K562 (cell line): ENCODE measurements around the gene PPP1R14B. TPM values are rescaled to one million over a fixed set of nuclear protein-coding genes. Genes with fewer than 3 reads are reported as not detected.

ENCODE experiments used
- BCLAF1 ChIP-seq, 2 experiments: fragments of 450-650 bp in 1 of 2; IDR thresholded peaks; 2 replicates each; pipeline ENCODE4 v1.6.1; 2011 to 2017; ENCODE audit warnings: low read depth in 2 of 2, antibody characterized with exemption in 1 of 2, borderline replicate concordance in 1 of 2, low read length in 1 of 2, mild to moderate bottlenecking in 1 of 2, mixed read lengths in 1 of 2; ENCODE audit not compliant: control insufficient read depth in 1 of 2
- CREB1 ChIP-seq, 2 experiments: sonication (generic) in 1 of 2; formaldehyde crosslinking in 1 of 2; IDR thresholded peaks; 2 replicates each; pipeline versions ENCODE4 v1.6.1 to v1.8.0; 2012 to 2022; ENCODE audit warnings: inconsistent platforms in 1 of 2, mild to moderate bottlenecking in 1 of 2, missing genetic modification reagents in 1 of 2, moderate library complexity in 1 of 2
- KLF13 ChIP-seq: fragments of 450-650 bp; IDR thresholded peaks from 2 replicates; pipeline ENCODE4 v1.6.1; 2016; ENCODE audit warnings: missing genetic modification characterization, low read depth, mild to moderate bottlenecking, missing compliant biosample characterization, moderate library complexity, borderline replicate concordance
- NCOA6 ChIP-seq: fragments of 450-650 bp; IDR thresholded peaks from 2 replicates; pipeline ENCODE4 v1.6.1; 2017; ENCODE audit warnings: mild to moderate bottlenecking
- NONO ChIP-seq, 2 experiments: fragments of 200-400 bp in 1 of 2; fragments of 450-650 bp in 1 of 2; formaldehyde crosslinking in 1 of 2; IDR thresholded peaks; 2 replicates each; pipeline ENCODE4 v1.6.1; 2017; ENCODE audit warnings: low read depth in 2 of 2, mild to moderate bottlenecking in 2 of 2, moderate library complexity in 2 of 2, low read length in 1 of 2
- PHTF2 ChIP-seq: fragments of 250-450 bp; sonication (Bioruptor Pico); IDR thresholded peaks from 2 replicates; pipeline ENCODE4 v1.5.0; 2021; ENCODE audit warnings: mild to moderate bottlenecking
- RNF2 ChIP-seq: sonication (generic); IDR thresholded peaks from 2 replicates; pipeline ENCODE4 v1.6.1; 2016
- SMARCC2 ChIP-seq: fragments of 450-650 bp; IDR thresholded peaks from 2 replicates; pipeline ENCODE4 v1.6.1; 2017; ENCODE audit warnings: antibody characterized with exemption, moderate library complexity, mild to moderate bottlenecking, low read depth
- SRSF7 ChIP-seq: fragments of 200-400 bp; formaldehyde crosslinking; optimal IDR thresholded peaks from 2 replicates; pipeline ENCODE3; 2017; ENCODE audit warnings: mild to moderate bottlenecking, low read depth, low read length
- ZNF395 ChIP-seq: fragments of 200-800 bp; sonication (Bioruptor generic); IDR thresholded peaks from 2 replicates; pipeline ENCODE4 v1.6.1; 2017; ENCODE audit warnings: missing genetic modification characterization, missing compliant biosample characterization
- ZNF449 ChIP-seq: fragments of 250-450 bp; sonication (Bioruptor Pico); IDR thresholded peaks from 2 replicates; pipeline ENCODE4 v1.8.0; 2022; ENCODE audit warnings: moderate library complexity, mild to moderate bottlenecking, inconsistent platforms
- ZNF79 ChIP-seq: fragments of 250-450 bp; sonication (Bioruptor Pico); IDR thresholded peaks from 2 replicates; pipeline ENCODE4 v1.4.0; 2020; ENCODE audit warnings: low read depth, mild to moderate bottlenecking, moderate library complexity
- polyA plus RNA-seq, 8 experiments: library from polyadenylated mRNA; depleted of rRNA in 4 of 8; stranded (reverse) in 5 of 8; unstranded in 3 of 8; fragments of >200 nt; fragmentation: Nextera tagmentation in 2 of 8; fragmentation: Illumina TruSeq in 1 of 8; extraction: Ambion mirVana in 2 of 8; extraction: Trizol in 1 of 8; gene quantifications; 2 replicates each; pipeline versions ENCODE4 v1.2.1 to v1.2.3, GENCODE V29; 2011 to 2014; ENCODE audit warnings: inconsistent platforms in 1 of 8, missing spikeins in 1 of 8
- total RNA-seq, 7 experiments: library from RNA; depleted of rRNA in 6 of 7; stranded (reverse); fragments of >200 nt in 6 of 7; fragmentation: Illumina TruSeq in 2 of 7; extraction: Trizol in 2 of 7; gene quantifications; 2 replicates each; pipeline versions ENCODE4 v1.2.1 to v1.2.3, GENCODE V29; 2011 to 2021; ENCODE audit warnings: low replicate concordance in 1 of 7
- TF ChIP-seq, protein P1 (sequence below): fragments of 450-650 bp; formaldehyde crosslinking; IDR thresholded peaks from 2 replicates; pipeline ENCODE4 v1.4.0; 2022; ENCODE audit warnings: mild to moderate bottlenecking, moderate library complexity
- TF ChIP-seq, protein P2 (sequence below): sonication (generic); formaldehyde crosslinking; IDR thresholded peaks from 2 replicates; pipeline ENCODE4 v1.8.0; 2022; ENCODE audit warnings: mild to moderate bottlenecking, missing genetic modification reagents

PPP1R14B gene
- total and polyA plus RNA-seq, 9 of the 15 experiments (the other 6 are each of a cell fraction or from before 2014, with no cell fraction given): 7.7 to 566 (median 212) TPM

DNA sequence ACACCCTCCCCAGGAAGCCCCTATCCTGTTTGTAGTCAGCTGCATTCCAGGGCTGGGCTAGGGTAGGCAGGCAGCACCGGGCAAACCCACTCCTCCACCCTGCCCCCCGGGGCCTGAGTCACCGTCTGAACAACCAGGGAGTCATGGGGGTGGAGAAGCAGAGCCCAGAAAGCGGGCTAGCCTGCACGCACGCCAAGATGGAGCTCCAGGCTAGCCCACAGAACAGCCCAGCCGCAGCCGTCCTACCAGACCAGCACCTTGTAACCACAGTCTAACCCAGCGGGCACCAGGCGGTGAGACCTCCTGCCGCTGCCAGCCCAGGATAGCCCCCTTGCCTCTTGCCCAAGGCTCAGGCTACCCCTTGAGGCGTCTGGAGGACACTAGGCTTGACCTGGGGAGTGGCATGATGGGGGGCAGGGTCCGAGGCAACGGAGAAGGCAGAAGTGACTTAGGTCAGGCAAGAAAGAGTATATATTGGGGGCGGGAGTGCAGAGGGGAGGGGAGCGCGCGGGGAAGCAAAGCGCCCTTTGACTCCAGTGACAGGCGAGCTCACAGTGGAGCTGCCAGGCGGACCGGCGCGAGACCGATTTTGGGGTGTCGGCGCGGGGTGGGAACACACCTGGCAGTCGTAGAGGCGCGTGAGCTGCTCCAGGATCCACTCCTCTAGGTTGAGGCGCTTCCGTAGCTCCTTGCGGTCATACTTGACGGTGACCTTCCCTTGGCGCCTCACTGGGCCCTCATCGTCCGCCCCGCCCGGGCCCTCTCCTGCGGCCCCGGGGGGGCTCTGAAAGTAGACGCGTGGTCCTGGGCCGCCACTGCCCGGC, 734 bp downstream of the PPP1R14B start (continued):
- TF ChIP-seq, protein P1, sequence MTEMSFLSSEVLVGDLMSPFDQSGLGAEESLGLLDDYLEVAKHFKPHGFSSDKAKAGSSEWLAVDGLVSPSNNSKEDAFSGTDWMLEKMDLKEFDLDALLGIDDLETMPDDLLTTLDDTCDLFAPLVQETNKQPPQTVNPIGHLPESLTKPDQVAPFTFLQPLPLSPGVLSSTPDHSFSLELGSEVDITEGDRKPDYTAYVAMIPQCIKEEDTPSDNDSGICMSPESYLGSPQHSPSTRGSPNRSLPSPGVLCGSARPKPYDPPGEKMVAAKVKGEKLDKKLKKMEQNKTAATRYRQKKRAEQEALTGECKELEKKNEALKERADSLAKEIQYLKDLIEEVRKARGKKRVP (CRISPR knock-in tag): no peak
- peak; percentile 58 for TF ChIP-seq ZNF395 (CRISPR knock-in tag)
- TF ChIP-seq RNF2: no peak
- no peak for TF ChIP-seq NCOA6
- no peak for TF ChIP-seq BCLAF1 (IDR thresholded peaks at IDR 0.05; ENCODE audit: borderline replicate concordance in 1 of 2, control insufficient read depth in 1 of 2, low read depth in 2 of 2, low read length in 1 of 2)
- 0 out of 2 replicates have a peak, but pooled peaks have one; percentile 11 for TF ChIP-seq CREB1 (IDR thresholded peaks at IDR 0.05)
- no peak; the same call in 1 of the 2 replicates for TF ChIP-seq CREB1 (CRISPR knock-in tag; IDR thresholded peaks at IDR 0.05)
- no peak for TF ChIP-seq ZNF449 (CRISPR knock-in tag)
- peak in 1 of 2 experiments; percentile 56; a peak in 1 of 4 replicates for TF ChIP-seq NONO (IDR thresholded peaks at IDR 0.05; ENCODE audit: low read depth in 2 of 2, low read length in 1 of 2)
- no peak for TF ChIP-seq SRSF7
- TF ChIP-seq, protein P2, sequence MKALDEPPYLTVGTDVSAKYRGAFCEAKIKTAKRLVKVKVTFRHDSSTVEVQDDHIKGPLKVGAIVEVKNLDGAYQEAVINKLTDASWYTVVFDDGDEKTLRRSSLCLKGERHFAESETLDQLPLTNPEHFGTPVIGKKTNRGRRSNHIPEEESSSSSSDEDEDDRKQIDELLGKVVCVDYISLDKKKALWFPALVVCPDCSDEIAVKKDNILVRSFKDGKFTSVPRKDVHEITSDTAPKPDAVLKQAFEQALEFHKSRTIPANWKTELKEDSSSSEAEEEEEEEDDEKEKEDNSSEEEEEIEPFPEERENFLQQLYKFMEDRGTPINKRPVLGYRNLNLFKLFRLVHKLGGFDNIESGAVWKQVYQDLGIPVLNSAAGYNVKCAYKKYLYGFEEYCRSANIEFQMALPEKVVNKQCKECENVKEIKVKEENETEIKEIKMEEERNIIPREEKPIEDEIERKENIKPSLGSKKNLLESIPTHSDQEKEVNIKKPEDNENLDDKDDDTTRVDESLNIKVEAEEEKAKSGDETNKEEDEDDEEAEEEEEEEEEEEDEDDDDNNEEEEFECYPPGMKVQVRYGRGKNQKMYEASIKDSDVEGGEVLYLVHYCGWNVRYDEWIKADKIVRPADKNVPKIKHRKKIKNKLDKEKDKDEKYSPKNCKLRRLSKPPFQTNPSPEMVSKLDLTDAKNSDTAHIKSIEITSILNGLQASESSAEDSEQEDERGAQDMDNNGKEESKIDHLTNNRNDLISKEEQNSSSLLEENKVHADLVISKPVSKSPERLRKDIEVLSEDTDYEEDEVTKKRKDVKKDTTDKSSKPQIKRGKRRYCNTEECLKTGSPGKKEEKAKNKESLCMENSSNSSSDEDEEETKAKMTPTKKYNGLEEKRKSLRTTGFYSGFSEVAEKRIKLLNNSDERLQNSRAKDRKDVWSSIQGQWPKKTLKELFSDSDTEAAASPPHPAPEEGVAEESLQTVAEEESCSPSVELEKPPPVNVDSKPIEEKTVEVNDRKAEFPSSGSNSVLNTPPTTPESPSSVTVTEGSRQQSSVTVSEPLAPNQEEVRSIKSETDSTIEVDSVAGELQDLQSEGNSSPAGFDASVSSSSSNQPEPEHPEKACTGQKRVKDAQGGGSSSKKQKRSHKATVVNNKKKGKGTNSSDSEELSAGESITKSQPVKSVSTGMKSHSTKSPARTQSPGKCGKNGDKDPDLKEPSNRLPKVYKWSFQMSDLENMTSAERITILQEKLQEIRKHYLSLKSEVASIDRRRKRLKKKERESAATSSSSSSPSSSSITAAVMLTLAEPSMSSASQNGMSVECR (CRISPR knock-in tag): no peak
- no peak for TF ChIP-seq PHTF2 (CRISPR knock-in tag)
- no peak for TF ChIP-seq KLF13
- TF ChIP-seq SMARCC2: no peak
- TF ChIP-seq ZNF79 (CRISPR knock-in tag): no peak
